Right cardiac atrium (tissue), 5 donors: ENCODE results near the gene FHIP2A. TPM values are rescaled to one million over a fixed set of nuclear protein-coding genes. Genes with fewer than 3 reads are reported as not detected.
"Not testable (repeated sequence)": the region's sequence is repeated elsewhere in the genome, so short reads cannot be mapped to it uniquely, and the experiment has no call there.

Source experiments
- ATAC-seq, 2 donors: fragments of 200-7000 bp; cut with Tn5 transposase; one replicate each; pipeline versions ENCODE4 v1.8.0 to v1.9.1; 2020; ENCODE audit warnings: moderate library complexity in 2 of 2, mild to moderate bottlenecking in 1 of 2
- DNase-seq, 3 donors: peaks; one replicate each; pipeline ENCODE4 v3.0.0-alpha.2; 2020
- H3K27ac ChIP-seq: one replicate; pipeline ENCODE4 v1.5.1; 2013; ENCODE audit warnings: mild to moderate bottlenecking, low read length, control low read depth, moderate library complexity
- H3K27me3 ChIP-seq: one replicate; pipeline ENCODE4 v1.6.1; 2013; ENCODE audit not compliant: control insufficient read depth, insufficient read depth
- H3K4me1 ChIP-seq: one replicate; pipeline ENCODE4 v1.6.1; 2013; ENCODE audit warnings: low read length; ENCODE audit not compliant: control insufficient read depth, insufficient read depth
- H3K4me3 ChIP-seq: one replicate; pipeline ENCODE4 v1.5.1; 2013; ENCODE audit warnings: low read length, control low read depth
- H3K9me3 ChIP-seq: one replicate; pipeline ENCODE4 v1.6.1; 2013; ENCODE audit warnings: low read length; ENCODE audit not compliant: control insufficient read depth
- whole genome bisulfite sequencing: extraction: QIAGEN DNeasy Blood & Tissue Kit; methylation state at CpG from one replicate; pipeline ENCODE4 v1.1.7; 2013; 5-methylcytosine and 5-hydroxymethylcytosine counted together
- intact Hi-C, 4 donors: fragments of 100-400 bp; cut with DNase I; formaldehyde crosslinking; loops; one replicate each; pipeline versions ENCODE4 v1.11.0 to v1.14.0; 2022 to 2023
- polyA plus RNA-seq: library from polyadenylated mRNA; stranded (reverse); fragments of 200-250 nt; gene quantifications from one replicate; pipeline ENCODE4 v1.2.3, GENCODE V29; 2013
- total RNA-seq, 4 donors: library from RNA; stranded (reverse); fragmentation: NEBNext Ultra II Directional; extraction: Animal tissue kit (Norgen Biotek cat#: 25700); gene quantifications; one replicate each; pipeline ENCODE4 v1.2.1, GENCODE V29; 2021
- donor health status: healthy with polysubstance abuse.
- donor health status: DM: no; HTN: yes; CAD: no.
- donor health status: DM: no; HTN: no; CAD: no.
- donor health status: DM: no; HTN: yes; CAD: no; lungs with severe emphysema.
- donor health status: DM: yes; HTN: yes; CAD: no.

FHIP2A gene
- total and polyA plus RNA-seq, 5 donors, result 7.3 to 30.2 (median 27.5) TPM

DNA sequence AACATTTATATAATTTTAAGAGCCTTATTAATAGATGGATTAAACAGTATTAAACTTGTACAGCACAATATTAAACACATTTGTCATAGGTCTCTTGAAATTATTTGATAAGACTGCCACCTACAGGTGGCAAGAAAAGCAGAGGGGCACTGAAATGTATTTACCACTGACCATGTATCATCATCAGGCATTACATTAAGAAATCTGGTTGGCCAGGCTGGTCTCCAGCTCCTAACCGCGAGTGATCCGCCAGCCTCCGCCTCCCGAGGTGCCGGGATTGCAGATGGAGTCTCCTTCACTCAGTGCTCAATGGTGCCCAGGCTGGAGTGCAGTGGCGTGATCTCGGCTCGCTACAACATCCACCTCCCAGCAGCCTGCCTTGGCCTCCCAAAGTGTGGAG lies 35.1 kb upstream of the FHIP2A start:
- H3K27ac ChIP-seq, H3K4me1 ChIP-seq, H3K27me3 ChIP-seq, H3K9me3 ChIP-seq, H3K4me3 ChIP-seq, DNase-seq: not testable (repeated sequence)
- peak; percentile 77 to 90 for ATAC-seq
- 61% methylated on average over 9 of the region's 9 CpGs for WGBS
- intact Hi-C loops, result loop anchor here (5.0 to 10.0 kb wide), 6 partner anchors 232 to 482 kb away; no protein-coding TSS in a partner anchor

DNA sequence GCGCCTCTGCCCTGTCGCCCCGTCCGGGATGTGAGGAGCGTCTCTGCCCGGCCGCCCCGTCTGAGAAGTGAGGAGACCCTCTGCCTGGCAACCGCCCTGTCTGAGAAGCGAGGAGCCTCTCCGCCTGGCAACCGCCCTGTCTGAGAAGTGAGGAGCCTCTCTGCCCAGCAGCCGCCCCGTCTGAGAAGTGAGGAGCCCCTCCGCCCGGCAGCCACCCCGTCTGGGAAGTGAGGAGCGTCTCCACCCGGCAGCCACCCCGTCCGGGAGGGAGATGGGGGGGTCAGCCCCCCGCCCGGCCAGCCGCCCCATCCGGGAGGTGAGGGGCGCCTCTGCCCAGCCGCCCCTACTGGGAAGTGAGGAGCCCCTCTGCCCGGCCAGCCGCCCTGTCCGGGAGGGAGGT lies 34.4 kb upstream of the FHIP2A start:
- not testable (repeated sequence) for DNase-seq, ATAC-seq, H3K9me3 ChIP-seq, H3K27me3 ChIP-seq, H3K4me1 ChIP-seq, H3K27ac ChIP-seq, H3K4me3 ChIP-seq
- intact Hi-C loops, result loop anchor here (5.0 to 10.0 kb wide), 6 partner anchors 232 to 482 kb away; no protein-coding TSS in a partner anchor
- 93% methylated on average over 26 of the region's 30 CpGs for WGBS

GRCh38 chr10:114791768-114792167 lies 29.8 kb upstream of the FHIP2A start:
- ATAC-seq, result no peak
- 93% methylated on average over 3 of the region's 3 CpGs for WGBS
- H3K4me1 ChIP-seq, result no peaks in the 10 kb centered on the region

GRCh38 chr10:114795039-114795438 lies 26.5 kb upstream of the FHIP2A start:
- ATAC-seq (no peak), DNase-seq (no peak)
- Histone ChIP-seq H3K9me3 (no peaks in the 10 kb centered on the region), H3K4me3 (no peak overlapping the region), H3K27me3 (no peaks in the 10 kb centered on the region), H3K27ac (no peak overlapping the region), H3K4me1 (no peaks in the 10 kb centered on the region)
- 91% methylated on average over 3 of the region's 3 CpGs for WGBS
- intact Hi-C loops, result no loop called here

More at GRCh38 chr10:114791768-114792167, 29.8 kb upstream of the FHIP2A start:
- Histone ChIP-seq H3K27ac (no peak overlapping the region), H3K9me3 (no peaks in the 10 kb centered on the region), H3K27me3 (no peaks in the 10 kb centered on the region), H3K4me3 (no peak overlapping the region)
- DNase-seq, result no peak
- intact Hi-C loops, result no loop called here

DNA sequence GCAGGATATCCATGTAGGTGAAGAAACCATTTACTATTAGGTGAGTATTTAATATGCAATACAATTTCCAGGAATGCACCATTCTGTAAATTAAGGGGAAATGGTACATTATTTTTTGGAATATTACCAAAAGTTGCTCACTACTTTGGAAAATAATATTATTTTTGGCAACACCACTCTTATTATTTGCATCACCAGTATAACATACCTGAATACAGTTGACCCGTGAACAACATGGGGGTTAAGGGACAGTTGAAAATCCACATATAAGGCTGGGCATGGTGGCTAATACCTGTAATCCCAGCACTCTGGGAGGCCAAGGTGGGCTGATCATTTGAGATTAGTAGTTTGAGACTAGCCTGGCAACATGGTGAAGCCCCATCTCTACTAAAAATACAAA lies 21.2 kb upstream of the FHIP2A start:
- ATAC-seq (no peak), DNase-seq (no peak)
- no peaks in the 10 kb centered on the region for H3K4me1 ChIP-seq
- H3K27ac ChIP-seq, result no peak overlapping the region
- intact Hi-C loops, result no loop called here
- H3K4me3 ChIP-seq, result no peak overlapping the region
- no peaks in the 10 kb centered on the region for H3K27me3 ChIP-seq
- no peaks in the 10 kb centered on the region for H3K9me3 ChIP-seq
- 91% methylated on average over 1 of the region's 1 CpG for WGBS

- no peaks in the 10 kb centered on the region for H3K9me3 ChIP-seq
- H3K4me3 ChIP-seq, result no peak overlapping the region
- H3K4me1 ChIP-seq, result no peaks in the 10 kb centered on the region
- no peak for DNase-seq
- no peak overlapping the region for H3K27ac ChIP-seq
- intact Hi-C loops, result no loop called here
- H3K27me3 ChIP-seq, result no peaks in the 10 kb centered on the region
- ATAC-seq, result peak; percentile 62 to 78
- 58% methylated on average over 5 of the region's 5 CpGs for WGBS
Observed at GRCh38 chr10:114801411-114801813, 20.2 kb upstream of the FHIP2A start.

DNA sequence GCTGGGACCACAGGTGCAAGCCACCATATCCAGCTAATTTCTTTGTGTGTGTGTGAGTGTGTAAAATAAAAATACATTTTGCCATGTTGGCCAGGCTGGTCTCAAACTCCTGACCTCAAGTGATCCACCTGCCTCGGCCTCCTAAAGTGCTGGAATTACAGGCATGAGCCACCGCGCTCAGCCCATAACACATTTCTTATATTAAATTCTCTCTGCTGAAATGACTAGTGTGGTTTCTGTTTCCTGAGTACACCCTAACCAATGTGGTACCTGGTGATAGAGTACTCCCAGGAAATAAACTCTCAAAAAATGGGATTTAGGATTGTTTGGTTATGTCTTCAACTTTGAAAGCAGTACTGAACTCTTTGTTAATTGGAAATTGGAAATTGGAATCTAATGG lies 19.4 kb upstream of the FHIP2A start:
- H3K27me3 ChIP-seq, result no peaks in the 10 kb centered on the region
- intact Hi-C loops, result no loop called here
- no peaks in the 10 kb centered on the region for H3K9me3 ChIP-seq
- no peak overlapping the region for H3K4me3 ChIP-seq
- 97% methylated on average over 3 of the region's 3 CpGs for WGBS
- H3K27ac ChIP-seq, result no peak overlapping the region
- no peaks in the 10 kb centered on the region for H3K4me1 ChIP-seq
- DNase-seq (no peak), ATAC-seq (no peak)

GRCh38 chr10:114806562-114807391 lies 14.8 kb upstream of the FHIP2A start:
- intact Hi-C loops, result no loop called here
- WGBS, result 83% methylated on average over 3 of the region's 3 CpGs
- Histone ChIP-seq H3K9me3 (no peaks in the 10 kb centered on the region), H3K27me3 (no peaks in the 10 kb centered on the region), H3K4me1 (no peaks in the 10 kb centered on the region), H3K4me3 (no peak overlapping the region), H3K27ac (no peak overlapping the region)
- DNase-seq, result no peak
- ATAC-seq, result no peak

DNA sequence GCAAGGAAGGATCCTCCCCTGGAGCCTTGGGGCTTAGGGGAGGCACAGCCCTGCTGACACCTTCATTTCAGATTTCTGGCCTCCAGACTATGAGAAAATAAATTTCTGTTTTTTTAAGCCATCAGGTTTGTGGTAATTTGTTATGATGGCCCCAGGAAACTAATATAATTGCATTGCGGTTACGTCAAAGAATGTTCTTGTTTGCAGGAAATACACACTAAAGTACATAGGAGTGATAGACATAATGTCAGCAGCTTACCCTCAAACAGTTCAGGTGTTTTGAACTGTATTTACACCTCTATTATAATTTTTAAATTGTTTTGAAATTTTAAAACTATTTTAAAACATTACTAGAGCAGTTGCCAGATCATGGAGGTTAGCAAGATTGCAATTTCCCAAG lies 12.6 kb upstream of the FHIP2A start:
- no peaks in the 10 kb centered on the region for H3K27me3 ChIP-seq
- H3K27ac ChIP-seq, result no peak overlapping the region
- no peaks in the 10 kb centered on the region for H3K4me1 ChIP-seq
- no peak for DNase-seq
- intact Hi-C loops, result no loop called here
- WGBS, result 100% methylated on average over 2 of the region's 2 CpGs
- ATAC-seq, result no peak
- H3K4me3 ChIP-seq, result no peak overlapping the region
- no peaks in the 10 kb centered on the region for H3K9me3 ChIP-seq

DNA sequence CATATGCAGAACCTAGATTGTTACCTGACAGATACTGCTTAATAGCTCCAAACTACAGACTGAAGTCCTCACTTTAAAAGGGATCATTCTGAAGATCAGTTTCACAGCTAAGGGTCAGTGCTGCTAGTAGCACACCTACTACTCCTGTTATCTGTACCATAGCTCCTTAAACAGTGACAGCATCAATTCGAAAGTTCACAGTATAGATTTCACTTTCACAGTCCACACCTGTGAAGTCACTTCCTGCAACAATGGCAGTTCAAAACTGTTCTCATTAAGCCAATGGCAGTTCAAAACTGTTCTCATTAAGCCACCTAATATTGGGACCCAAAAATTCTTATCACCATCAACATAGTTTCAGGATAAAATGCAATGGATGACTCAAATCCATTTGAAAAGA lies 10.7 kb upstream of the FHIP2A start:
- 78% methylated on average over 1 of the region's 1 CpG for whole genome bisulfite sequencing
- ATAC-seq, result no peak
- Histone ChIP-seq H3K4me1 (no peaks in the 10 kb centered on the region), H3K9me3 (no peaks in the 10 kb centered on the region), H3K27ac (no peak overlapping the region), H3K4me3 (no peak overlapping the region), H3K27me3 (no peaks in the 10 kb centered on the region)
- intact Hi-C loops, result loop anchor here in 1 of 4 donors (10.0 kb wide), 1 partner anchor 346 kb away; no protein-coding TSS in a partner anchor
- DNase-seq, result no peak

GRCh38 chr10:114811862-114812261 lies 9.7 kb upstream of the FHIP2A start:
- 91% methylated on average over 1 of the region's 1 CpG for WGBS
- DNase-seq (no peak), ATAC-seq (no peak)
- Histone ChIP-seq H3K4me3 (no peak overlapping the region), H3K27me3 (no peaks in the 10 kb centered on the region), H3K27ac (no peak overlapping the region), H3K9me3 (no peaks in the 10 kb centered on the region), H3K4me1 (no peaks in the 10 kb centered on the region)
- intact Hi-C loops, result loop anchor here in 1 of 4 donors (10.0 kb wide), 1 partner anchor 347 kb away; no protein-coding TSS in a partner anchor
